ENCODE data around the gene COG5.

Gene COG5

DNA sequence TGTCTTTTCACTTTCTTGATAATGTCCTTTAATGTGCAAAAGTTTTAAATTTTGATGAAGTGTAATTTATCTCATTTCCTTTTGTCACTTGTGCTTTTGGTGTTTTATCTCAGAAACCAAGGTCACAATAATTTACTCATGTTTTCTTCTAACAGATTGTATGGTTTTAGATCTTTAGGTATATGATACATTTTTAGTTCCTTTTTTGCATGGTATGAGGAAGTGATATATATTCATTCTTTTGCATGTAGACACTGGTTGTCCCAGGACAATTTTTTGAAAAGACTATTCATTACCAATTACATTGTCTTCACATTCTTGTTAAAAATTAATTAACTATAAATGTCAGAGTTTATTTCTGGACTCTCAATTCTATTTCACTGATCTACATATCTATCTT is 133.7 kb downstream of the COG5 start:
- TF ChIP-seq, protein P1, sequence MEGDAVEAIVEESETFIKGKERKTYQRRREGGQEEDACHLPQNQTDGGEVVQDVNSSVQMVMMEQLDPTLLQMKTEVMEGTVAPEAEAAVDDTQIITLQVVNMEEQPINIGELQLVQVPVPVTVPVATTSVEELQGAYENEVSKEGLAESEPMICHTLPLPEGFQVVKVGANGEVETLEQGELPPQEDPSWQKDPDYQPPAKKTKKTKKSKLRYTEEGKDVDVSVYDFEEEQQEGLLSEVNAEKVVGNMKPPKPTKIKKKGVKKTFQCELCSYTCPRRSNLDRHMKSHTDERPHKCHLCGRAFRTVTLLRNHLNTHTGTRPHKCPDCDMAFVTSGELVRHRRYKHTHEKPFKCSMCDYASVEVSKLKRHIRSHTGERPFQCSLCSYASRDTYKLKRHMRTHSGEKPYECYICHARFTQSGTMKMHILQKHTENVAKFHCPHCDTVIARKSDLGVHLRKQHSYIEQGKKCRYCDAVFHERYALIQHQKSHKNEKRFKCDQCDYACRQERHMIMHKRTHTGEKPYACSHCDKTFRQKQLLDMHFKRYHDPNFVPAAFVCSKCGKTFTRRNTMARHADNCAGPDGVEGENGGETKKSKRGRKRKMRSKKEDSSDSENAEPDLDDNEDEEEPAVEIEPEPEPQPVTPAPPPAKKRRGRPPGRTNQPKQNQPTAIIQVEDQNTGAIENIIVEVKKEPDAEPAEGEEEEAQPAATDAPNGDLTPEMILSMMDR (IDR thresholded peaks at IDR 0.05): no peak
- no peak for DNase-seq (ENCODE audit: low spot score)
- Histone ChIP-seq H3K27ac (no peak overlapping the region), H3K4me3 (no peak overlapping the region)

DNA sequence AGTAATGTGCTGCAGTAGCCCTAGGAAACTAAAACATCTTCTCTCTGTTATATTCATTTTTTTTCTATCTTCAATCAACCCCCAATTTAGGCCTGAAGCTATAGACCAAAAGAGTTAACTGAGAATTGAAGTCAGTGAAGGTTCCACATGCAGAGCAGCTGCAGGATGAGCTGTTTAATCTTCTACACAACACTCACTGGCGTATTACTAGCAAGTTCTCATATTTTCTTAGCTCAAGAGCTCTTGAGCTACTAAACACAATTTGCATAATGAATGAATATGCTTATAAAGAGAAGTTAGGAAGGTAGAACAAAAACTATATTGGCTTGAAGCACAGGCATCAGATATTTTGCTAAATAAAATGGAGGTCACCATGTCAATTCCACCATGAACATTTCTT is 135.1 kb downstream of the COG5 start:
- Histone ChIP-seq H3K27ac (no peak overlapping the region), H3K4me3 (no peak overlapping the region)
- TF ChIP-seq, protein P1 (IDR thresholded peaks at IDR 0.05): no peak
- DNase-seq (ENCODE audit: low spot score): no peak

DNA sequence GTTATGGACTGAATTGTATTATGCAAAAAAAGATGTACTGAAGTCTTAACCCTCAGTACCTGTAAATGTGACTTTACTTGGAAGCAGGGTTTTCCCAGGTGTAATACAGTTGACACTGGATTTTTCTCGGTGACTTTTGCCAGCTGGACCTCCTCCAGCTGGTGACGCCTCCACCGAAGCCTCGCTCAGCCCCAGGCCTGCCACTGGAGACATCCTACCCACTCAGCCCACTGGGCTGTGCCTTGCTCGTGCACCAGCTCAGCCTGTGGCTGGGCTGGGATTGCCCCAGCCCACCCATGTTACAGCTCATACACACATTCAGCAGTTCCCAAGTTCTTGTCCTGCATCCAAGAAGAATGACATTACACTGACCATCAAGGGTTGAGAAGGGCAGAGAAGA is 136.3 kb downstream of the COG5 start:
- TF ChIP-seq, protein P1 (IDR thresholded peaks at IDR 0.05): no peak
- Histone ChIP-seq H3K27ac (no peak overlapping the region), H3K4me3 (no peak overlapping the region)
- DNase-seq (ENCODE audit: low spot score): no peak

DNA sequence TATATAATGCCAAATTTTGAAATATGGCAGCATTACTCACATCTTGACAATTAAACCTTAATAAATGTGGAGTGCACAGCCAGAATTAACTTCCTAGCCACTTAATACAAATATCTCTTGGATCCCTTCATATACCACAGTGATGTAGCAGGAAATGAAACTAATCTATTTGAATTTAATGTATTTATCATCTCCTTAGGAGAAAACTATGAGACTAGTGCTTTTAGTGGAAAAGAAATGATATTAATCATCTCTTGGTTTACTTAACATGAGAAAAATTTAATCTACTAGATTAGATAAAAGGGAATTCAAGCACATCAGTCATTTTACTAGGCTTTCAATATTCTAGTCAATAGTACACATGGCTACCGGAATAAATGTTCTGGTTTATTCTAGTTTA is 149.5 kb downstream of the COG5 start:
- TF ChIP-seq, protein P1 (IDR thresholded peaks at IDR 0.05): no peak

DNA sequence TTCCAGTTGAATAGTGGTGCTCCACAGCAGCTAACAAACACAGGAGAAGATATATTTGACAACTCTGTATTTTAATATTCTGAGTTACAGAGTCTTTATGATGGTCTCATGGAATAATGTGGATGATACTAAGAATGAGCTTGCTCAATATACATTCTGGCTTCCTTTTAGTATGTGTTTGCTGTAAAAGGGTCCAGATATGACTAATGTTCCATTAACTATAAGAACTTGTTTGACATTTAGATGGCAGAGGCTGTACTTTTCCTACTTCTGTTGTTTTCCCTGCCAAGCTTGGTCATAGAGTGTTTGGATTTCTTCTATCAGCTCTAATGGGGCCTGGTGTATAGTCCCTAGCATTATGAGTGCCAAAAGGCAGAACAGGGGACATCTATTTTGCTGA is 155.4 kb downstream of the COG5 start:
- Histone ChIP-seq H3K27ac (no peak overlapping the region), H3K4me3 (no peak overlapping the region)
- TF ChIP-seq, protein P1 (IDR thresholded peaks at IDR 0.05): no peak
- DNase-seq (ENCODE audit: low spot score): no peak

More for the DNA sequence above, 149.5 kb downstream of the COG5 start:
- no peak overlapping the region for H3K27ac ChIP-seq
- H3K4me3 ChIP-seq: no peak overlapping the region
- DNase-seq (ENCODE audit: low spot score): no peak

DNA sequence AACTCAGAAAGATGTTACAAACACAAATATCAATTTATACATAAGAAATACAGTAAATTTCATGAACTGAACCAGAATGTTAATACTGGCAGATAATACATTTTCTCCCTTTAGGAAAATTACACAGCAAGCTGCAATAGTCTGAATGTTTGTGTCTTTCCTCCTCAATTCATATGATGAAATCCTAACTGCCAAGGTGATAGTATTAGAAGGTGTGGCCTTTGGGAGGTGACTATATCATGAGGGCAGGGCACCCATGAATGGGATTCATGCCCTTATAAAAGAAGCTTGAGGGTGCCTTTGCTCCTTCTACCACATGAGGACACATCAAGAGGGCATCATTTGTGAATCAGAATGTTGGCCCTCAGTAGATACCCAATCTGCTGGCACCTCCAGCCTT is 158.2 kb downstream of the COG5 start:
- TF ChIP-seq, protein P1 (IDR thresholded peaks at IDR 0.05): no peak
- no peak overlapping the region for H3K4me3 ChIP-seq
- H3K27ac ChIP-seq: no peak overlapping the region
- no peak for DNase-seq (ENCODE audit: low spot score)

DNA sequence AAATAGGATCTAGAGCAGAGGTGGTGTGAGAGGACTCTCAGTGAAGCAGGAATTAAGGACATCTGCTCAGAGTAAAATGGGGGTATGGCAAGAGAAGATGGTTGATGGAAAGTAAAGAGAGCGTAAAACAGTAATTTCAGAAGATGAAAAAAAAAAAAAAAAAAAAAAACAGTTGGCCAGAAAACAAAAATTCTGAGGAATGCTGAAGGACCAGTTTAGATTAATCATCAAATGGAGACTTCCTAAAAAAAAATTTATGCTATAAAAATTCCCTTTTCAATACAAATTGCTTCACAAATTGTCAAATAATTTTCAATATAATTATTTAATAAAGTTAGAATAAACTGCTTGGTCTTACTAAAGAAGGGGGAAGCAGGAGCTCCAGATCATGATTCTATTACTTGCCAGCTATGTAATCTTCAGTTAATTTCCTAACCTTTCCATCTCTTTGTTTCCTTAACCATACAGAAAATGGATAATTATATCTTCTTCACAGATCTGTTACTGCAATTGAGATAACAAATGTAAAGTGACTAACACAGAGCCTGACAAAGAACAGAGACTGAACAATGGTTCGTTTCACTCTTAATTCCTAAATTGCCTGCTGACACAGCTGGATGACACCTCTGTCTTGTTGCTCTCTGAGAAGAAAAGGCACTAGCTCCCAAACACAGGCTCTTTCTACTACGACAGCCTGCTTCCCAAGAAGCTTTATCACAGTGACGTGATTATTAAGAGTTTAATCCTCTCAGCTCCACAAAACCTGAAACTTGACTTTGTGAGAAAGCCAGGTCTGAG is 158.8 kb downstream of the COG5 start:
- TF ChIP-seq, protein P1 (IDR thresholded peaks at IDR 0.05): no peak
- Histone ChIP-seq H3K27ac (no peak overlapping the region), H3K4me3 (no peak overlapping the region)
- no peak for DNase-seq (ENCODE audit: low spot score)

Measured in coronary artery (tissue), 2 donors.